Ascending aorta (tissue), 2 donors: ENCODE data around the gene CNN2. TPM values are rescaled to one million over a fixed set of nuclear protein-coding genes. Genes with fewer than 3 reads are reported as not detected.

Experiments used
- DNase-seq, 2 donors: peaks; one replicate each; pipeline ENCODE4 v3.0.0-alpha.2; 2019; ENCODE audit warnings: low spot score in 2 of 2
- H3K27ac ChIP-seq, 2 donors: fragments of 200-600 bp; sonication (generic); one replicate each; pipeline ENCODE4 v1.5.1; 2016 to 2017; ENCODE audit warnings: mild to moderate bottlenecking in 1 of 2
- H3K27me3 ChIP-seq: fragments of 200-600 bp; sonication (generic); one replicate; pipeline ENCODE4 v1.5.1; 2017
- H3K36me3 ChIP-seq, 2 donors: fragments of 200-600 bp; sonication (generic); one replicate each; pipeline ENCODE4 v1.5.1; 2016
- H3K4me1 ChIP-seq, 2 donors: fragments of 200-600 bp; sonication (generic); one replicate each; pipeline ENCODE4 v1.5.1; 2016 to 2017; ENCODE audit warnings: mild to moderate bottlenecking in 1 of 2
- H3K4me3 ChIP-seq, 2 donors: fragments of 200-600 bp; sonication (generic); one replicate each; pipeline ENCODE4 v1.5.1; 2016 to 2017; ENCODE audit warnings: mild to moderate bottlenecking in 1 of 2
- H3K9me3 ChIP-seq, 2 donors: fragments of 200-600 bp; sonication (generic); one replicate each; pipeline ENCODE4 v1.5.1; 2016
- CTCF ChIP-seq, 3 experiments: fragments of 200-600 bp in 2 of 3; fragments of 450-650 bp in 1 of 3; sonication (generic) in 2 of 3; IDR thresholded peaks; one replicate each; pipeline ENCODE4 v1.5.1; 2016 to 2019; ENCODE audit warnings: antibody characterized with exemption in 3 of 3, mild to moderate bottlenecking in 1 of 3, moderate library complexity in 1 of 3
- intact Hi-C: fragments of 100-400 bp; cut with DNase I; formaldehyde crosslinking; loops from one replicate; pipeline ENCODE4 v1.15.1; 2023
- total RNA-seq: library from RNA; depleted of rRNA; stranded (reverse); fragments of >200 nt; gene quantifications from one replicate; pipeline ENCODE4 v1.1.0, GENCODE V29; 2016

The CNN2 gene
- total RNA-seq, 1 donor from 2014 or later: 79.1 TPM

- Histone ChIP-seq H3K27ac (no peak overlapping the region), H3K4me3 (no peak overlapping the region), H3K36me3 (no peaks in the 10 kb centered on the region), H3K4me1 (peaks cover 8 to 22% of the 10 kb centered on the region in 2 donors), H3K9me3 (no peaks in the 10 kb centered on the region), H3K27me3 (peaks cover 21% of the 10 kb centered on the region)
- DNase-seq: no peak
- TF ChIP-seq CTCF (IDR thresholded peaks at IDR 0.05): no peak
- intact Hi-C loops: no loop called here
Observed at GRCh38 chr19:1065606-1066109, 39.2 kb downstream of the CNN2 start.

GRCh38 chr19:1066251-1066747 lies 39.9 kb downstream of the CNN2 start:
- no peaks in the 10 kb centered on the region for H3K9me3 ChIP-seq
- no peak for DNase-seq
- peak overlapping the region; percentile 55 to 56 for H3K4me3 ChIP-seq
- no peak overlapping the region for H3K27ac ChIP-seq
- H3K27me3 ChIP-seq: peaks cover 21% of the 10 kb centered on the region
- H3K36me3 ChIP-seq: no peaks in the 10 kb centered on the region
- intact Hi-C loops: no loop called here
- no peak for TF ChIP-seq CTCF (IDR thresholded peaks at IDR 0.05)
- H3K4me1 ChIP-seq: peaks cover 8 to 24% of the 10 kb centered on the region in 2 donors

- peaks cover 8 to 24% of the 10 kb centered on the region in 2 donors for H3K4me1 ChIP-seq
- peak within 1 kb of the TSS; percentile 14 to 37 for H3K27ac ChIP-seq
- H3K9me3 ChIP-seq: no peaks in the 10 kb centered on the region
- no peak for DNase-seq
- H3K4me3 ChIP-seq: peak within 1 kb of the TSS; percentile 55 to 56
- TF ChIP-seq CTCF (IDR thresholded peaks at IDR 0.05): no peak
- H3K36me3 ChIP-seq: no peaks in the 10 kb centered on the region
- H3K27me3 ChIP-seq: peaks cover 21% of the 10 kb centered on the region
- intact Hi-C loops: no loop called here
Observed at GRCh38 chr19:1066748-1067340, 40.4 kb downstream of the CNN2 start, which contains the start of gene ARHGAP45. Gene ARHGAP45, plus strand, starts transcription at chr19:1067167. Its CDS starts 239 bp downstream, at chr19:1067406.

- intact Hi-C loops: no loop called here
- H3K9me3 ChIP-seq: no peaks in the 10 kb centered on the region
- H3K4me1 ChIP-seq: peaks cover 8 to 24% of the 10 kb centered on the region in 2 donors
- peak overlapping the region; percentile 55 to 56 for H3K4me3 ChIP-seq
- no peak for TF ChIP-seq CTCF (IDR thresholded peaks at IDR 0.05)
- H3K36me3 ChIP-seq: no peaks in the 10 kb centered on the region
- H3K27me3 ChIP-seq: peaks cover 21% of the 10 kb centered on the region
- DNase-seq: no peak
- peak overlapping the region; percentile 14 to 37 for H3K27ac ChIP-seq
Observed at GRCh38 chr19:1067341-1067957, 41.0 kb downstream of the CNN2 start.

GRCh38 chr19:1068009-1069001 lies 41.9 kb downstream of the CNN2 start:
- no peaks in the 10 kb centered on the region for H3K36me3 ChIP-seq
- peaks cover 8 to 24% of the 10 kb centered on the region in 2 donors for H3K4me1 ChIP-seq
- no peak for DNase-seq
- peak overlapping the region; percentile 55 to 56 for H3K4me3 ChIP-seq
- no peak for TF ChIP-seq CTCF (IDR thresholded peaks at IDR 0.05)
- peak overlapping the region; percentile 14 to 37 for H3K27ac ChIP-seq
- intact Hi-C loops: no loop called here
- no peaks in the 10 kb centered on the region for H3K9me3 ChIP-seq
- peaks cover 21% of the 10 kb centered on the region for H3K27me3 ChIP-seq
